22Rv1 (cell line): ENCODE measurements around the gene EPS8L3.

Experiments used
- ZFX ChIP-seq: fragments of 450-650 bp; IDR thresholded peaks from 2 replicates; pipeline ENCODE4 v1.6.1; 2017; ENCODE audit warnings: antibody characterized with exemption, borderline replicate concordance
- TF ChIP-seq, protein P1 (sequence below): fragments of 450-650 bp; IDR thresholded peaks from 2 replicates; pipeline ENCODE4 v1.5.1; 2017; ENCODE audit warnings: mild to moderate bottlenecking

DNA sequence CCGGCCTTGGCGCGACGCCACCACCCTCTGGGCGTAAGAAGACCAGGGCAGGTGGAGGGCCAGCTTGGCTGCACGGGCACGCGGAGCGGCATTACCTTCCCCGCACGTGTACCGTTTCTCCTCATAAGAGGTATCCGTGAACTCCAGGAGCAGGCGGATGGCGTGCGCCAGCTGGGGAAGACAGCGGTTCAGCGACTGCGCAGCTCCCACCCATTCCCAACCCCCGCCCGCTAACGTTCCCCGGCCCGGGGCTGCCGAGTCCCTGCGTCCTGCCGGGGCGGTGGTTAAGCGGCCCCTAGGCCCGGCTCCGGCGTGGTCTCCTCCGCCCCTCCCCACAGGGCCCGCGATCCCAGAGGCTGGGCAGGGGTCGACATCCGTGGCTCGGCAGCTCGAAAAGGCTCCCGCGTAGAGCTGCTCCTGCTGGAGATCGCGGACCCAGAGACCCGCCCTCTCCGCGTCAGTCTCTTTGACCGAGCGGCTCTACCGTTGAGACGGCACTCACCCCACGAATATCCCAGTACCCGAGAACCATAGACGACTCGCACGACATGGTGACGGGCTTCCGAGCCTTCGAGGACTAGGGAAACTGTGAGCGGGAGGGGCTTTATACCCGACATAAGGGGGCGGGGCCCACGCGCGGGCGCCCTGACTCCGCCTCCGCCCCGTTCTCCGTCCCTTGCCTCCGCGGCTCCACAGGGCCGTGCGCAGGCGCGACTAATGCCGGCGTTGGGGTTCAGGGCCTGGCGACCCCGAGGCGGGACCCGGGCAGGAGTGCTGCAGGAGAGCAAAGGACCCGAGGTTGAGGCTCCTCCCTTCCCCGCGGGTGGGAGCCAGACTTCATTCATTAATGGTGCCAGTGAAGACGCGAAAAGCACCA is 23.7 kb downstream of the EPS8L3 start:
- TF ChIP-seq, protein P1, sequence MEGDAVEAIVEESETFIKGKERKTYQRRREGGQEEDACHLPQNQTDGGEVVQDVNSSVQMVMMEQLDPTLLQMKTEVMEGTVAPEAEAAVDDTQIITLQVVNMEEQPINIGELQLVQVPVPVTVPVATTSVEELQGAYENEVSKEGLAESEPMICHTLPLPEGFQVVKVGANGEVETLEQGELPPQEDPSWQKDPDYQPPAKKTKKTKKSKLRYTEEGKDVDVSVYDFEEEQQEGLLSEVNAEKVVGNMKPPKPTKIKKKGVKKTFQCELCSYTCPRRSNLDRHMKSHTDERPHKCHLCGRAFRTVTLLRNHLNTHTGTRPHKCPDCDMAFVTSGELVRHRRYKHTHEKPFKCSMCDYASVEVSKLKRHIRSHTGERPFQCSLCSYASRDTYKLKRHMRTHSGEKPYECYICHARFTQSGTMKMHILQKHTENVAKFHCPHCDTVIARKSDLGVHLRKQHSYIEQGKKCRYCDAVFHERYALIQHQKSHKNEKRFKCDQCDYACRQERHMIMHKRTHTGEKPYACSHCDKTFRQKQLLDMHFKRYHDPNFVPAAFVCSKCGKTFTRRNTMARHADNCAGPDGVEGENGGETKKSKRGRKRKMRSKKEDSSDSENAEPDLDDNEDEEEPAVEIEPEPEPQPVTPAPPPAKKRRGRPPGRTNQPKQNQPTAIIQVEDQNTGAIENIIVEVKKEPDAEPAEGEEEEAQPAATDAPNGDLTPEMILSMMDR, result no peak
- no peak for TF ChIP-seq ZFX
